ENCODE measurements around the gene ZNF648.
A peak's percentile ranks its signal among the peaks of the same experiment; 100 is the strongest.
"Not testable (repeated sequence)": the region's sequence is repeated elsewhere in the genome, so short reads cannot be mapped to it uniquely, and the experiment has no call there.

ZNF648 gene

DNA sequence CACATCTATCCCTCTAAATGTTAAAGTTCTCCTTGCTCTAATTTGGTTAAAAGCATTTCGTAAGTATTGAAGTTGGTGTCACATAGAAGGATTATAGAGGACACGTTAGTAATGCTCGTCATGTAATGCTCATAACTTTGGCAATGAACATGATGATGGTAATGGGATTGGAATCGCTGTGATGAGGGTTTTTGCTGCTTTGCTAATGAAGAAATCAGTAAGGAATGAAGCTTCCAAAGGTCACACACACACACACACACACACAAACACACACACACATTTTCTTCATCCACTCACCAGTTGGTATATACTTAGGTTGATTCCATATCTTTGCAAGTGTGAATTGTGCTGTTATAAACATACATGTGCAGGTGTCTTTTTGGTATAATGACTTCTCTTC is 36.8 kb upstream of the ZNF648 start:
- TF ChIP-seq, protein P1, sequence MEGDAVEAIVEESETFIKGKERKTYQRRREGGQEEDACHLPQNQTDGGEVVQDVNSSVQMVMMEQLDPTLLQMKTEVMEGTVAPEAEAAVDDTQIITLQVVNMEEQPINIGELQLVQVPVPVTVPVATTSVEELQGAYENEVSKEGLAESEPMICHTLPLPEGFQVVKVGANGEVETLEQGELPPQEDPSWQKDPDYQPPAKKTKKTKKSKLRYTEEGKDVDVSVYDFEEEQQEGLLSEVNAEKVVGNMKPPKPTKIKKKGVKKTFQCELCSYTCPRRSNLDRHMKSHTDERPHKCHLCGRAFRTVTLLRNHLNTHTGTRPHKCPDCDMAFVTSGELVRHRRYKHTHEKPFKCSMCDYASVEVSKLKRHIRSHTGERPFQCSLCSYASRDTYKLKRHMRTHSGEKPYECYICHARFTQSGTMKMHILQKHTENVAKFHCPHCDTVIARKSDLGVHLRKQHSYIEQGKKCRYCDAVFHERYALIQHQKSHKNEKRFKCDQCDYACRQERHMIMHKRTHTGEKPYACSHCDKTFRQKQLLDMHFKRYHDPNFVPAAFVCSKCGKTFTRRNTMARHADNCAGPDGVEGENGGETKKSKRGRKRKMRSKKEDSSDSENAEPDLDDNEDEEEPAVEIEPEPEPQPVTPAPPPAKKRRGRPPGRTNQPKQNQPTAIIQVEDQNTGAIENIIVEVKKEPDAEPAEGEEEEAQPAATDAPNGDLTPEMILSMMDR (conservative IDR thresholded peaks at IDR 0.05; ENCODE audit: low read depth, low read length) = no peak
- no peak for DNase-seq (ENCODE audit: low read depth)
- no peak overlapping the region for H3K4me3 ChIP-seq (ENCODE audit: low read depth, low read length)

GRCh38 chr1:182095946-182096345 is 34.4 kb upstream of the ZNF648 start:
- DNase-seq (ENCODE audit: low read depth) = no peak
- no peak overlapping the region for H3K4me3 ChIP-seq (ENCODE audit: low read depth, low read length)
- TF ChIP-seq, protein P1 (conservative IDR thresholded peaks at IDR 0.05; ENCODE audit: low read depth, low read length) = no peak

GRCh38 chr1:182094514-182095005 is 33.0 kb upstream of the ZNF648 start:
- H3K4me3 ChIP-seq (ENCODE audit: low read depth, low read length); DNase-seq (ENCODE audit: low read depth): not testable (repeated sequence)

DNA sequence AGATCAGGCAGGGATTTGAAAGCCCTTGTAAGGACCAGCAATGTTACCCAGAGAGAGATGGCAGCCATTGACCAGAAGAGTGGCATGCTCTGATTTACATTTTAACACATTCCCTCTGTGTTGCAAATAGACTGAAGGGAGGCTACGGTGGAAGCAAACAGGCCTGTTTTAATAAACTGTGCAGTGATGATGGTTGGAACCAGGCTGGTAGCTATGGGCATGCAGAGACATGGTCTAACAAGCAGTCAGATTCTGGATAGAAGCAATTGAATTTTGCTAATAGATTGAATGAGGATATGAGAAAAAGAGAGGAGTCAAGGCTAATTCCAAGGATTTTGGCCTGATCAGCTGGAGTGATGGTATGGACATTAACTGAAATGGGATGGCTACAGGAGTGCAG is 32.3 kb upstream of the ZNF648 start:
- TF ChIP-seq, protein P1 (conservative IDR thresholded peaks at IDR 0.05; ENCODE audit: low read depth, low read length) = no peak
- H3K4me3 ChIP-seq (ENCODE audit: low read depth, low read length) = no peak overlapping the region

GRCh38 chr1:182092336-182092735 is 30.8 kb upstream of the ZNF648 start:
- peak; percentile 23 for DNase-seq (ENCODE audit: low read depth)
- TF ChIP-seq, protein P1 (conservative IDR thresholded peaks at IDR 0.05; ENCODE audit: low read depth, low read length) = no peak
- H3K4me3 ChIP-seq (ENCODE audit: low read depth, low read length) = no peak overlapping the region

More for the DNA sequence above, 32.3 kb upstream of the ZNF648 start:
- no peak for DNase-seq (ENCODE audit: low read depth)

DNA sequence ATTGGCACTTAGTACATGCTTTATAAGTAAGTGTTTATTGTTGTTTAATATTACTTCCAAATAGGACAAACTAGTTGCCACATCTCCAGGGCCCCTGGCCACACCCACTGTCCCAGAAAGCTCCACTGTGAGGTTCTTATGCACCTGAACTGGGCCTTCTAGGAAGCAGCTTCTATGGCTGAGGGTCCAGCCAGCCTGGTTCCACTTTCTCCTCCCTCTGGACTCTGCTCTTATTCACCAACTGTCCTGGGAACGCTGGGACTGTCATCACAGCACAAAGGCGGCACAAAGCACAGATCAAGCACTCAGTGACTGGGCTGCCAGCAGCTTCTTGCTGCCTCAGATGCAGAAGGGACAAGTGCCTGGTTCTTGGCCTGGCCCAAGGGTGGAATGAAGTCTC is 29.6 kb upstream of the ZNF648 start:
- TF ChIP-seq, protein P1 (conservative IDR thresholded peaks at IDR 0.05; ENCODE audit: low read depth, low read length) = no peak
- H3K4me3 ChIP-seq (ENCODE audit: low read depth, low read length) = no peak overlapping the region
- no peak for DNase-seq (ENCODE audit: low read depth)

- no peak overlapping the region for H3K4me3 ChIP-seq (ENCODE audit: low read depth, low read length)
- TF ChIP-seq, protein P1 (conservative IDR thresholded peaks at IDR 0.05; ENCODE audit: low read depth, low read length) = no peak
- no peak for DNase-seq (ENCODE audit: low read depth)
These were observed 26.3 kb upstream of the ZNF648 start for GRCh38 chr1:182087719-182088350.

All from choroid plexus epithelial cell (primary cell).